H1 (cell line): Measurements from ENCODE around the gene DDC. TPM values are rescaled to one million over a fixed set of nuclear protein-coding genes. Genes with fewer than 3 reads are reported as not detected.

Source experiments
- CTCF ChIA-PET: fragments of 300-600 bp; sonication (Branson Sonifier 250); formaldehyde crosslinking; loops from one replicate; lab custom pipeline; 2021; ENCODE audit not compliant: partially characterized antibody; lab: Charles Lee
- POLR2A ChIA-PET: fragments of 300-600 bp; sonication (Branson Sonifier 250); formaldehyde crosslinking; loops from one replicate; lab custom pipeline; 2021; ENCODE audit warnings: inconsistent platforms; ENCODE audit not compliant: partially characterized antibody; lab: Charles Lee
- DNase-seq, 2 experiments: peaks; one replicate each; pipeline versions ENCODE4 v3.0.0 to v3.0.0-alpha.2; 2010 to 2022; ENCODE audit warnings: low spot score in 2 of 2, low read depth in 1 of 2, mixed read lengths in 1 of 2
- FAIRE-seq: peaks from 2 replicates; lab custom pipeline; 2011; peaks lifted over from hg19 to GRCh38; lab: Jason Lieb, UNC
- H2AFZ ChIP-seq: 2 replicates; pipeline ENCODE4 v1.8.1; 2012; ENCODE audit warnings: low read length, inconsistent platforms
- H2AK5ac ChIP-seq: 2 replicates; pipeline ENCODE4 v1.6.1; 2013; ENCODE audit warnings: low read depth, low read length
- H2BK120ac ChIP-seq: replicated peaks from 2 replicates; pipeline ENCODE3; 2013; ENCODE audit warnings: low read depth, low read length, inconsistent platforms
- H2BK12ac ChIP-seq: 2 replicates; pipeline ENCODE4 v1.6.1; 2013; ENCODE audit warnings: low read depth, low read length
- H2BK15ac ChIP-seq: 2 replicates; pipeline ENCODE4 v1.6.1; 2013; ENCODE audit warnings: low read length
- H2BK20ac ChIP-seq: 2 replicates; pipeline ENCODE4 v1.6.1; 2013; ENCODE audit warnings: low read length
- H2BK5ac ChIP-seq: 2 replicates; pipeline ENCODE4 v1.6.1; 2013; ENCODE audit warnings: low read depth, low read length
- H3K14ac ChIP-seq: 2 replicates; pipeline ENCODE4 v1.6.1; 2013; ENCODE audit warnings: inconsistent platforms; ENCODE audit not compliant: insufficient read length
- H3K18ac ChIP-seq: 2 replicates; pipeline ENCODE4 v1.6.1; 2013; ENCODE audit warnings: low read length; ENCODE audit errors: extremely low read depth
- H3K23ac ChIP-seq: 2 replicates; pipeline ENCODE4 v1.6.1; 2013; ENCODE audit warnings: inconsistent platforms; ENCODE audit not compliant: insufficient read length
- H3K23me2 ChIP-seq: 2 replicates; pipeline ENCODE4 v1.6.1; 2013; ENCODE audit warnings: low read depth, low read length
- H3K27ac ChIP-seq: 2 replicates; pipeline ENCODE4 v1.6.1; 2011; ENCODE audit warnings: low read depth, low read length, inconsistent platforms
- H3K27me3 ChIP-seq, 4 experiments: replicated peaks in 1 of 4; 1 replicate in 1 of 4; 2 replicates in 3 of 4; pipeline versions ENCODE4 v1.6.1 to v1.8.1; 2011 to 2013; ENCODE audit warnings: low read length in 3 of 4, mild to moderate bottlenecking in 3 of 4, inconsistent platforms in 2 of 4, mixed read lengths in 2 of 4, moderate library complexity in 1 of 4; ENCODE audit not compliant: control insufficient read depth in 3 of 4, insufficient read depth in 3 of 4; ENCODE audit errors: extremely low read depth in 1 of 4
- H3K36me3 ChIP-seq, 4 experiments: 2 replicates each; pipeline versions ENCODE4 v1.6.1 to v1.8.1; 2011 to 2013; ENCODE audit warnings: mild to moderate bottlenecking in 4 of 4, low read length in 3 of 4, moderate library complexity in 2 of 4, control low read depth in 1 of 4, inconsistent platforms in 1 of 4; ENCODE audit not compliant: insufficient read depth in 4 of 4, control insufficient read depth in 2 of 4
- H3K4ac ChIP-seq: replicated peaks from 2 replicates; pipeline ENCODE3; 2013; ENCODE audit warnings: low read length, low read depth, mixed read lengths, inconsistent platforms; ENCODE audit not compliant: insufficient read length
- H3K4me1 ChIP-seq, 4 experiments: replicated peaks in 1 of 4; 1 replicate in 1 of 4; 2 replicates in 3 of 4; pipeline versions ENCODE4 v1.6.1 to v1.8.1; 2011 to 2013; ENCODE audit warnings: low read length in 3 of 4, inconsistent platforms in 2 of 4, mixed read lengths in 1 of 4; ENCODE audit not compliant: insufficient read depth in 4 of 4, control insufficient read depth in 3 of 4
- H3K4me2 ChIP-seq, 2 experiments: 2 replicates each; pipeline versions ENCODE4 v1.6.1 to v1.8.1; 2011 to 2013; ENCODE audit warnings: low read depth in 2 of 2, low read length in 2 of 2, control low read depth in 1 of 2, inconsistent platforms in 1 of 2, mild to moderate bottlenecking in 1 of 2; ENCODE audit not compliant: insufficient read depth in 1 of 2
- H3K4me3 ChIP-seq, 4 experiments: fragments of 200-600, 300-600 bp in 1 of 4; sonication (generic), shearing (Covaris generic), sonication (Bioruptor Twin) in 1 of 4; 2 replicates each; pipeline versions ENCODE4 v1.5.1 to v1.8.1; 2011 to 2016; ENCODE audit warnings: low read length in 4 of 4, low read depth in 3 of 4, control low read depth in 2 of 4, inconsistent platforms in 2 of 4, mild to moderate bottlenecking in 2 of 4, mixed read lengths in 1 of 4, moderate library complexity in 1 of 4; ENCODE audit not compliant: insufficient read depth in 2 of 4; ENCODE audit errors: extremely low read depth in 1 of 4
- H3K56ac ChIP-seq: replicated peaks from 2 replicates; pipeline ENCODE3; 2013; ENCODE audit warnings: low read depth, mild to moderate bottlenecking, mixed read lengths, low read length, inconsistent platforms; ENCODE audit not compliant: insufficient read length
- H3K79me1 ChIP-seq: 2 replicates; pipeline ENCODE4 v1.6.1; 2013; ENCODE audit warnings: low read depth, low read length, control low read depth
- H3K79me2 ChIP-seq, 2 experiments: 2 replicates each; pipeline versions ENCODE4 v1.6.1 to v1.8.1; 2012 to 2013; ENCODE audit warnings: low read length in 2 of 2, mild to moderate bottlenecking in 2 of 2, inconsistent platforms in 1 of 2; ENCODE audit not compliant: insufficient read depth in 2 of 2, control insufficient read depth in 1 of 2
- H3K9ac ChIP-seq, 4 experiments: replicated peaks in 1 of 4; 1 replicate in 1 of 4; 2 replicates in 3 of 4; pipeline versions ENCODE4 v1.6.1 to v1.8.1; 2011 to 2013; ENCODE audit warnings: low read depth in 3 of 4, low read length in 3 of 4, control low read depth in 2 of 4, mild to moderate bottlenecking in 2 of 4, moderate library complexity in 2 of 4, inconsistent platforms in 1 of 4; ENCODE audit errors: extremely low read depth in 1 of 4
- H3K9me3 ChIP-seq, 2 experiments: 2 replicates each; pipeline versions ENCODE4 v1.6.1 to v1.8.1; 2012 to 2013; ENCODE audit warnings: mild to moderate bottlenecking in 2 of 2, moderate library complexity in 2 of 2, control low read depth in 1 of 2, inconsistent platforms in 1 of 2, low read depth in 1 of 2, low read length in 1 of 2, mixed read lengths in 1 of 2; ENCODE audit not compliant: insufficient read depth in 2 of 2
- H4K20me1 ChIP-seq, 2 experiments: replicated peaks in 1 of 2; 2 replicates each; pipeline versions ENCODE3 to v1.8.1; 2011 to 2013; ENCODE audit warnings: inconsistent platforms in 2 of 2, low read length in 2 of 2, mild to moderate bottlenecking in 1 of 2; ENCODE audit not compliant: insufficient read depth in 2 of 2, control insufficient read depth in 1 of 2
- H4K5ac ChIP-seq: 2 replicates; pipeline ENCODE4 v1.6.1; 2013; ENCODE audit warnings: low read length, low read depth, mixed read lengths, inconsistent platforms; ENCODE audit not compliant: insufficient read length
- H4K8ac ChIP-seq: 2 replicates; pipeline ENCODE4 v1.8.0; 2013; ENCODE audit warnings: mild to moderate bottlenecking, moderate library complexity, low read length, inconsistent platforms; ENCODE audit not compliant: insufficient read depth; ENCODE audit errors: extremely low read depth
- H4K91ac ChIP-seq: replicated peaks from 2 replicates; pipeline ENCODE3; 2013; ENCODE audit warnings: low read length, mixed read lengths, inconsistent platforms; ENCODE audit not compliant: insufficient read length
- BCL11A ChIP-seq, 2 experiments: IDR thresholded peaks; one replicate each; pipeline ENCODE4 v1.6.1; 2011; ENCODE audit warnings: low read depth in 2 of 2, low read length in 2 of 2, mild to moderate bottlenecking in 2 of 2
- CBX5 ChIP-seq: fragments of 300-800, 300-1000 bp; sonication (generic); IDR thresholded peaks from 2 replicates; pipeline ENCODE4 v1.7.1; 2016; ENCODE audit warnings: antibody characterized with exemption, low read length, low read depth
- CTCF ChIP-seq, 3 experiments: IDR thresholded peaks; 1 replicate in 2 of 3; 2 replicates in 1 of 3; pipeline versions ENCODE4 v1.5.1 to v1.6.1; 2011; ENCODE audit warnings: low read length in 3 of 3, mild to moderate bottlenecking in 3 of 3, inconsistent platforms in 2 of 3, low read depth in 1 of 3, moderate library complexity in 1 of 3; ENCODE audit not compliant: insufficient read depth in 1 of 3; ENCODE audit errors: control extremely low read depth in 1 of 3
- E2F6 ChIP-seq: IDR thresholded peaks from 2 replicates; pipeline ENCODE4 v1.6.1; 2012; ENCODE audit warnings: inconsistent platforms
- KDM1A ChIP-seq: fragments of 200-600, 300-600 bp; sonication (generic); IDR thresholded peaks from 2 replicates; pipeline ENCODE4 v1.7.1; 2016; ENCODE audit warnings: mild to moderate bottlenecking, low read length, borderline replicate concordance
- KDM5A ChIP-seq: fragments of 200-600 bp; IDR thresholded peaks from 2 replicates; pipeline ENCODE4 v1.7.1; 2012; ENCODE audit warnings: mild to moderate bottlenecking, low read length, inconsistent platforms, mixed read lengths
- PHF8 ChIP-seq: fragments of 200-600 bp; sonication (generic); conservative IDR thresholded peaks from 2 replicates; pipeline ENCODE4 v1.7.1; 2012; ENCODE audit warnings: low read depth, mild to moderate bottlenecking, inconsistent platforms, low read length, moderate library complexity
- SRF ChIP-seq: IDR thresholded peaks from 2 replicates; pipeline ENCODE4 v1.6.1; 2011; ENCODE audit warnings: mild to moderate bottlenecking, low read depth, low read length, moderate library complexity
- SUZ12 ChIP-seq: fragments of 200-600 bp; sonication (generic); IDR thresholded peaks from 2 replicates; pipeline ENCODE4 v1.6.1; 2012; ENCODE audit warnings: mild to moderate bottlenecking, inconsistent platforms, low read length, moderate library complexity, mixed read lengths
- YY1 ChIP-seq: IDR thresholded peaks from 2 replicates; pipeline ENCODE4 v1.6.1; 2011; ENCODE audit warnings: low read depth, mild to moderate bottlenecking, low read length
- WGBS, 2 experiments: shearing (Covaris generic) in 1 of 2; methylation state at CpG; one replicate each; pipeline versions ENCODE4 v1.1.6 to v1.1.7; 2013 to 2015; ENCODE audit warnings: low lambda C conversion rate in 2 of 2, mixed read lengths in 2 of 2, inconsistent platforms in 1 of 2, low coverage in 1 of 2, missing lambda C conversion rate in 1 of 2; ENCODE audit not compliant: insufficient replicate concordance in 2 of 2, insufficient coverage in 1 of 2, insufficient read length in 1 of 2; ENCODE audit errors: extremely low coverage in 1 of 2, missing lambda C conversion rate in 1 of 2; 5-methylcytosine and 5-hydroxymethylcytosine counted together
- polyA plus RNA-seq, 7 experiments: library from polyadenylated mRNA; depleted of rRNA in 3 of 7; stranded (reverse) in 5 of 7; unstranded in 2 of 7; fragments of >200 nt in 5 of 7; fragments of 200-250 nt in 2 of 7; gene quantifications; 1 replicate in 5 of 7; 2 replicates in 1 of 7; 4 replicates in 1 of 7; pipeline versions ENCODE4 v1.2.1 to v1.2.3, GENCODE V29; 2011 to 2013; ENCODE audit warnings: missing spikeins in 2 of 7, mixed read lengths in 2 of 7
- total RNA-seq: library from RNA; stranded (reverse); fragmentation: NEBNext Ultra II Directional; extraction: Animal tissue kit (Norgen Biotek cat#: 25700); gene quantifications from 2 replicates; pipeline ENCODE4 v1.2.1, GENCODE V29; 2021

The DDC gene
- total and polyA plus RNA-seq, 2 of the 8 experiments (the other 6 are each of a cell fraction or from before 2014, with no cell fraction given), result 0.05 TPM; not detected in 1

- no peak overlapping the region for H2AFZ ChIP-seq
- H3K14ac ChIP-seq, result no peak overlapping the region
- H3K9ac ChIP-seq, result no peak overlapping the region
- FAIRE-seq, result no peak
- 91% methylated on average over 9 of the region's 9 CpGs; no CpG with 5 or more reads in 1 of the 2 experiments for WGBS, 2 experiments
- H3K56ac ChIP-seq, result no peak overlapping the region
- no peaks in the 10 kb centered on the region for H3K23me2 ChIP-seq
- no peaks in the 10 kb centered on the region for H3K79me1 ChIP-seq
- H2BK120ac ChIP-seq, result no peak overlapping the region
- no peaks in the 10 kb centered on the region for H3K36me3 ChIP-seq
- no peak overlapping the region for H3K18ac ChIP-seq
- CTCF ChIA-PET, result no interaction called here
- no peak overlapping the region for H3K4ac ChIP-seq
- H2BK12ac ChIP-seq, result no peak overlapping the region
- H3K27me3 ChIP-seq, result no peaks in the 10 kb centered on the region; a peak in 1 of 7 replicates
- no peak overlapping the region for H3K4me3 ChIP-seq
- H4K5ac ChIP-seq, result no peak overlapping the region
- H3K27ac ChIP-seq, result no peak overlapping the region
- H4K91ac ChIP-seq, result no peak overlapping the region
- no peak overlapping the region for H2BK5ac ChIP-seq
- peaks cover 0 to 3% (median 0%) of the 10 kb centered on the region in 4 experiments; a peak in 2 of 7 replicates for H3K4me1 ChIP-seq
- no peak overlapping the region for H3K23ac ChIP-seq
- no peak overlapping the region for H2BK15ac ChIP-seq
- H4K8ac ChIP-seq, result no peak overlapping the region
- H4K20me1 ChIP-seq, result no peaks in the 10 kb centered on the region
- POLR2A ChIA-PET, result no interaction called here
- no peaks in the 10 kb centered on the region for H3K9me3 ChIP-seq
- no peak overlapping the region for H2AK5ac ChIP-seq
- H3K4me2 ChIP-seq, result no peak overlapping the region
- H2BK20ac ChIP-seq, result no peak overlapping the region
- no peak for DNase-seq
- no peaks in the 10 kb centered on the region for H3K79me2 ChIP-seq
- TF ChIP-seq KDM1A (no peak), SUZ12 (no peak), KDM5A (no peak), YY1 (no peak), E2F6 (no peak), PHF8 (no peak), CTCF (IDR thresholded peaks at IDR 0.05; ENCODE audit: control extremely low read depth in 1 of 3, insufficient read depth in 1 of 3, low read depth in 1 of 3, low read length in 3 of 3) (no peak), CBX5 (no peak), BCL11A (IDR thresholded peaks at IDR 0.05; ENCODE audit: low read depth in 2 of 2, low read length in 2 of 2) (no peak), SRF (no peak)
Observed at GRCh38 chr7:50476953-50477625, 88.1 kb downstream of the DDC start.
